ENCODE results near the gene RNF7.
"Not testable (repeated sequence)": the region's sequence is repeated elsewhere in the genome, so short reads cannot be mapped to it uniquely, and the experiment has no call there.

The RNF7 gene

GRCh38 chr3:141735770-141736465 lies 2.2 kb upstream of the RNF7 start:
- DNase-seq: no peak

- DNase-seq: no peak
Observed at GRCh38 chr3:141737093-141737492, 1.0 kb upstream of the RNF7 start.

GRCh38 chr3:141737678-141738021 lies 448 bp upstream of the RNF7 start:
- DNase-seq: no peak

GRCh38 chr3:141738891-141739363 lies 829 bp downstream of the RNF7 start:
- DNase-seq: no peak

- no peak for DNase-seq
Observed at GRCh38 chr3:141739731-141740130, 1.6 kb downstream of the RNF7 start.

- DNase-seq: no peak
Observed at GRCh38 chr3:141740349-141740748, 2.3 kb downstream of the RNF7 start.

GRCh38 chr3:141743305-141743704 lies 5.2 kb downstream of the RNF7 start:
- no peak for DNase-seq

GRCh38 chr3:141746962-141747361 lies 8.9 kb downstream of the RNF7 start:
- no peak for DNase-seq

GRCh38 chr3:141753399-141753798 lies 15.3 kb downstream of the RNF7 start:
- DNase-seq: no peak

- DNase-seq: no peak
Observed at GRCh38 chr3:141754032-141754431, 15.9 kb downstream of the RNF7 start.

GRCh38 chr3:141762552-141762951 lies 24.5 kb downstream of the RNF7 start:
- not testable (repeated sequence) for DNase-seq

GRCh38 chr3:141763088-141763750 lies 25.1 kb downstream of the RNF7 start, which contains the start of gene GRK7:
Gene GRK7, plus strand, starts transcription at chr3:141763408. Its CDS starts 14,877 bp downstream, at chr3:141778285.
- DNase-seq: no peak

GRCh38 chr3:141764045-141764444 lies 25.9 kb downstream of the RNF7 start:
- DNase-seq: no peak

- DNase-seq: no peak
Observed at GRCh38 chr3:141764465-141764864, 26.4 kb downstream of the RNF7 start.

GRCh38 chr3:141764986-141765385 lies 26.9 kb downstream of the RNF7 start:
- no peak for DNase-seq

GRCh38 chr3:141767066-141767465 lies 29.0 kb downstream of the RNF7 start:
- no peak for DNase-seq

- DNase-seq: no peak
Observed at GRCh38 chr3:141769221-141769894, 31.3 kb downstream of the RNF7 start.

GRCh38 chr3:141773676-141774075 lies 35.6 kb downstream of the RNF7 start:
- DNase-seq: no peak

- no peak for DNase-seq
Observed at GRCh38 chr3:141776376-141776775, 38.3 kb downstream of the RNF7 start.

- no peak for DNase-seq
Observed at GRCh38 chr3:141776885-141777284, 38.8 kb downstream of the RNF7 start.

- DNase-seq: no peak
Observed at GRCh38 chr3:141777957-141778813, 40.1 kb downstream of the RNF7 start.

- DNase-seq: no peak
Observed at GRCh38 chr3:141779667-141780066, 41.6 kb downstream of the RNF7 start.

GRCh38 chr3:141782386-141782932 lies 44.4 kb downstream of the RNF7 start:
- no peak for DNase-seq

Measured in stimulated activated CD4-positive, alpha-beta T cell treated with anti-CD3 and anti-CD28 coated beads, Interleukin-4, amount 100 ng/mL, for 1 hour (primary cell).